PFSK-1 (cell line): ENCODE measurements around the gene CDC37L1.

Source experiments
- FOXP2 ChIP-seq: optimal IDR thresholded peaks from 2 replicates; pipeline ENCODE3; 2011; ENCODE audit warnings: borderline replicate concordance, control low read depth, inconsistent platforms; ENCODE audit not compliant: insufficient read depth; ENCODE audit errors: extremely low read length, extremely low read depth
- POLR2AphosphoS5 ChIP-seq: IDR thresholded peaks from 2 replicates; pipeline ENCODE4 v1.6.1; 2012; ENCODE audit warnings: low read depth, mild to moderate bottlenecking, control low read depth, low read length, moderate library complexity
- REST ChIP-seq, 2 experiments: IDR thresholded peaks; 2 replicates each; pipeline versions ENCODE4 v1.6.1 to v1.8.0; 2011 to 2012; ENCODE audit warnings: low read depth in 2 of 2, low read length in 2 of 2, control low read depth in 1 of 2, inconsistent platforms in 1 of 2, mild to moderate bottlenecking in 1 of 2, moderate library complexity in 1 of 2; ENCODE audit not compliant: insufficient read depth in 1 of 2
- SIN3A ChIP-seq: IDR thresholded peaks from 2 replicates; pipeline ENCODE4 v1.6.1; 2012; ENCODE audit warnings: mild to moderate bottlenecking, low read length, moderate library complexity, borderline replicate concordance; ENCODE audit not compliant: insufficient read depth
- TAF1 ChIP-seq: IDR thresholded peaks from 2 replicates; pipeline ENCODE4 v1.6.1; 2012; ENCODE audit warnings: low read length, control low read depth, borderline replicate concordance; ENCODE audit not compliant: insufficient read depth

The CDC37L1 gene

GRCh38 chr9:4689687-4690104 is 10.3 kb downstream of the CDC37L1 start:
- TF ChIP-seq REST (IDR thresholded peaks at IDR 0.05; ENCODE audit: insufficient read depth in 1 of 2, low read depth in 2 of 2, low read length in 2 of 2), result no peak
- no peak for TF ChIP-seq TAF1
- TF ChIP-seq SIN3A, result no peak
- no peak for TF ChIP-seq POLR2AphosphoS5
- no peak for TF ChIP-seq FOXP2

- no peak for TF ChIP-seq FOXP2
- no peak for TF ChIP-seq TAF1
- TF ChIP-seq REST (IDR thresholded peaks at IDR 0.05; ENCODE audit: insufficient read depth in 1 of 2, low read depth in 2 of 2, low read length in 2 of 2), result no peak
- no peak for TF ChIP-seq SIN3A
- TF ChIP-seq POLR2AphosphoS5, result no peak
Observed at GRCh38 chr9:4690144-4690543, 10.8 kb downstream of the CDC37L1 start.

GRCh38 chr9:4691795-4692194 is 12.4 kb downstream of the CDC37L1 start:
- TF ChIP-seq TAF1 (no peak), FOXP2 (no peak), SIN3A (no peak), REST (IDR thresholded peaks at IDR 0.05; ENCODE audit: insufficient read depth in 1 of 2, low read depth in 2 of 2, low read length in 2 of 2) (no peak), POLR2AphosphoS5 (no peak)

- TF ChIP-seq REST (IDR thresholded peaks at IDR 0.05; ENCODE audit: insufficient read depth in 1 of 2, low read depth in 2 of 2, low read length in 2 of 2) (no peak), SIN3A (no peak), POLR2AphosphoS5 (no peak), TAF1 (no peak)
Observed at GRCh38 chr9:4700091-4700490, 20.7 kb downstream of the CDC37L1 start.

- no peak for TF ChIP-seq FOXP2
Observed at GRCh38 chr9:4700932-4701331, 21.6 kb downstream of the CDC37L1 start.
